Naive B cell (primary cell): Measurements from ENCODE around the gene C14orf180. TPM values are rescaled to one million over a fixed set of nuclear protein-coding genes. Genes with fewer than 3 reads are reported as not detected.
A peak's percentile ranks its signal among the peaks of the same experiment; 100 is the strongest.

Source experiments
- ATAC-seq, 2 donors: fragments of 150-1000 bp; cut with Tn5 transposase; 2 replicates each; pipeline ENCODE4 v1.10.0; 2021; ENCODE audit warnings: low read depth in 2 of 2, mild to moderate bottlenecking in 2 of 2, moderate library complexity in 2 of 2
- DNase-seq: peaks from one replicate; pipeline ENCODE4 v3.0.0; 2022
- H3K27ac Mint-ChIP-seq, 6 donors: one replicate each; pipeline ENCODE4 v1.8.0; 2020 to 2022; ENCODE audit warnings: mild to moderate bottlenecking in 6 of 6, mixed read lengths in 6 of 6, moderate library complexity in 5 of 6, inconsistent platforms in 2 of 6
- H3K27me3 Mint-ChIP-seq, 3 donors: one replicate each; pipeline ENCODE4 v1.8.0; 2021 to 2022; ENCODE audit warnings: mixed read lengths in 3 of 3, mild to moderate bottlenecking in 1 of 3
- H3K36me3 Mint-ChIP-seq, 2 donors: one replicate each; pipeline ENCODE4 v1.8.0; 2020 to 2022; ENCODE audit warnings: mixed read lengths in 2 of 2, inconsistent platforms in 1 of 2, mild to moderate bottlenecking in 1 of 2
- H3K4me1 Mint-ChIP-seq, 3 donors: one replicate each; pipeline ENCODE4 v1.8.0; 2020 to 2022; ENCODE audit warnings: mixed read lengths in 3 of 3, inconsistent platforms in 1 of 3, mild to moderate bottlenecking in 1 of 3, moderate library complexity in 1 of 3
- H3K4me3 Mint-ChIP-seq, 8 donors: one replicate each; pipeline ENCODE4 v1.8.0; 2020 to 2022; ENCODE audit warnings: mild to moderate bottlenecking in 8 of 8, mixed read lengths in 8 of 8, moderate library complexity in 8 of 8, inconsistent platforms in 2 of 8
- H3K9me3 Mint-ChIP-seq, 7 donors: one replicate each; pipeline ENCODE4 v1.8.0; 2020 to 2022; ENCODE audit warnings: mixed read lengths in 7 of 7, mild to moderate bottlenecking in 5 of 7, inconsistent platforms in 2 of 7, moderate library complexity in 1 of 7
- polyA plus RNA-seq, 6 donors: library from polyadenylated mRNA; unstranded; fragments of 300-500 nt; fragmentation: Illumina TruSeq; gene quantifications; one replicate each; pipeline ENCODE4 v1.2.3, GENCODE V29; 2021; ENCODE audit warnings: low read depth in 6 of 6

The C14orf180 gene
- polyA plus RNA-seq, 6 donors from 2014 or later: not detected

- no peaks in the 10 kb centered on the region for H3K36me3 Mint-ChIP-seq
- peak overlapping the region in 1 of 8 donors; percentile 33 for H3K4me3 Mint-ChIP-seq
- H3K9me3 Mint-ChIP-seq: no peaks in the 10 kb centered on the region
- H3K4me1 Mint-ChIP-seq: peaks cover 4 to 13% (median 9%) of the 10 kb centered on the region in 3 donors
- H3K27ac Mint-ChIP-seq: no peak overlapping the region
- DNase-seq: no peak
- peaks cover 5 to 27% (median 18%) of the 10 kb centered on the region in 3 donors for H3K27me3 Mint-ChIP-seq
- no peak for ATAC-seq
Measured at GRCh38 chr14:104639471-104639870, 59.9 kb downstream of the C14orf180 start.

Other genes with a start within 250 kb of the C14orf180 start
- not detected for gene TMEM179, start 25.0 kb downstream of the C14orf180 start, polyA plus RNA-seq
- gene INF2, start 109.9 kb downstream of the C14orf180 start, polyA plus RNA-seq: 10 to 100 TPM in 1 of 6 donors, 1 to 10 TPM in 5; 2.8 to 10.2 (median 5.5) TPM
- gene ADSS1, start 144.5 kb downstream of the C14orf180 start, polyA plus RNA-seq: under 1 TPM in 2 of 6 donors, not detected in 4; 0.17 to 0.29 TPM
- 100 to 1,000 TPM; 191 to 266 (median 227) TPM for gene SIVA1, start 173.4 kb downstream of the C14orf180 start, polyA plus RNA-seq
- gene AKT1, start 216.0 kb downstream of the C14orf180 start, polyA plus RNA-seq: 10 to 100 TPM in 5 of 6 donors, 1 to 10 TPM in 1; 6.3 to 22.0 (median 14.1) TPM
- gene ZBTB42, start 221.3 kb downstream of the C14orf180 start, polyA plus RNA-seq: 1 to 10 TPM in 4 of 6 donors, under 1 TPM in 2; 0.84 to 1.9 (median 1.2) TPM